ENCODE data around the gene TGIF1. TPM values are rescaled to one million over a fixed set of nuclear protein-coding genes. Genes with fewer than 3 reads are reported as not detected.

The TGIF1 gene
- total and polyA plus RNA-seq, 9 of the 15 experiments (the other 6 are each of a cell fraction or from before 2014, with no cell fraction given) = 16.1 to 77.7 (median 44.6) TPM

DNA sequence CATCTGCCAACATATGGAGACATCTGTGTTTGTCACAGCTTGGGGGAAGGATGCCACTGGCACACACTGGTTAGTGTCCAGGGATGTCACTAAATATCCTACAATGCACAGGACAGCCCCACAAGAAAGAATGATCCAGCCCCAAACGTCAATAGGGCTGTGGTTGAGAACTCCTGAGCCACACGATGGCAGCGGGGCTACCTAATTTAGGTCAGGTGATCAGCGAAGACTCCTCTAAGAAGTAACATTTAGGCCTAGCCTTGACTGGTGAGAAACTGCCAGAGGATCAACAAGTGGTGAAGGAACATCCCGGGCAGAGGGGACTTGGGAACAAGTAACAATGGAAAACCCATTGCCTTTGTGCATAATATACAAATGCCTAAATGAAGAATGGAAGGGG is 5.0 kb upstream of the TGIF1 start (continued):
- TF ChIP-seq BRD9 (IDR thresholded peaks at IDR 0.05; ENCODE audit: low read depth, partially characterized antibody) (no peak), U2AF1 (optimal IDR thresholded peaks at IDR 0.05; ENCODE audit: low read depth, low read length) (no peak), ZNF277 (CRISPR knock-in tag; IDR thresholded peaks at IDR 0.05; ENCODE audit: borderline replicate concordance) (no peak), SRSF3 (IDR thresholded peaks at IDR 0.05; ENCODE audit: insufficient read depth, low read length) (no peak), HNRNPH1 (optimal IDR thresholded peaks at IDR 0.05; ENCODE audit: low read depth, low read length) (no peak), POLR3G (IDR thresholded peaks at IDR 0.05; ENCODE audit: extremely low read depth, insufficient read length, insufficient replicate concordance) (no peak), ZBTB8A (IDR thresholded peaks at IDR 0.05; ENCODE audit: partially characterized antibody) (no peak), ZKSCAN3 (CRISPR knock-in tag; IDR thresholded peaks at IDR 0.05) (no peak), TAF15 (IDR thresholded peaks at IDR 0.05; ENCODE audit: low read depth, low read length) (no peak), NR2C2 (CRISPR knock-in tag; IDR thresholded peaks at IDR 0.05) (no peak), NR2C2 (tag; IDR thresholded peaks at IDR 0.05) (no peak), MNT (conservative IDR thresholded peaks at IDR 0.05) (no peak), KLF16 (IDR thresholded peaks at IDR 0.05) (no peak), HDAC8 (tag; IDR thresholded peaks at IDR 0.05) (no peak), ZNF217 (CRISPR knock-in tag; IDR thresholded peaks at IDR 0.05) (no peak), SMC3 (conservative IDR thresholded peaks at IDR 0.05; ENCODE audit: insufficient read depth, low read depth, low read length) (no peak), CXXC5 (CRISPR knock-in tag; IDR thresholded peaks at IDR 0.05) (0 out of 2 replicates have a peak, but pooled peaks have one; percentile 30), KDM2B (CRISPR knock-in tag; IDR thresholded peaks at IDR 0.05) (no peak)
- TF ChIP-seq, protein P1, sequence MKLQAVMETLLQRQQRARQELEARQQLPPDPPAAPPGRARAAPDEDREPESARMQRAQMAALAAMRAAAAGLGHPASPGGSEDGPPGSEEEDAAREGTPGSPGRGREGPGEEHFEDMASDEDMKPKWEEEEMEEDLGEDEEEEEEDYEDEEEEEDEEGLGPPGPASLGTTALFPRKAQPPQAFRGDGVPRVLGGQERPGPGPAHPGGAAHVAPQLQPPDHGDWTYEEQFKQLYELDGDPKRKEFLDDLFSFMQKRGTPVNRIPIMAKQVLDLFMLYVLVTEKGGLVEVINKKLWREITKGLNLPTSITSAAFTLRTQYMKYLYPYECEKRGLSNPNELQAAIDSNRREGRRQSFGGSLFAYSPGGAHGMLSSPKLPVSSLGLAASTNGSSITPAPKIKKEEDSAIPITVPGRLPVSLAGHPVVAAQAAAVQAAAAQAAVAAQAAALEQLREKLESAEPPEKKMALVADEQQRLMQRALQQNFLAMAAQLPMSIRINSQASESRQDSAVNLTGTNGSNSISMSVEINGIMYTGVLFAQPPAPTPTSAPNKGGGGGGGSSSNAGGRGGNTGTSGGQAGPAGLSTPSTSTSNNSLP (IDR thresholded peaks at IDR 0.05; ENCODE audit: borderline replicate concordance, low read depth, low read length) = no peak
- TF ChIP-seq, protein P2, sequence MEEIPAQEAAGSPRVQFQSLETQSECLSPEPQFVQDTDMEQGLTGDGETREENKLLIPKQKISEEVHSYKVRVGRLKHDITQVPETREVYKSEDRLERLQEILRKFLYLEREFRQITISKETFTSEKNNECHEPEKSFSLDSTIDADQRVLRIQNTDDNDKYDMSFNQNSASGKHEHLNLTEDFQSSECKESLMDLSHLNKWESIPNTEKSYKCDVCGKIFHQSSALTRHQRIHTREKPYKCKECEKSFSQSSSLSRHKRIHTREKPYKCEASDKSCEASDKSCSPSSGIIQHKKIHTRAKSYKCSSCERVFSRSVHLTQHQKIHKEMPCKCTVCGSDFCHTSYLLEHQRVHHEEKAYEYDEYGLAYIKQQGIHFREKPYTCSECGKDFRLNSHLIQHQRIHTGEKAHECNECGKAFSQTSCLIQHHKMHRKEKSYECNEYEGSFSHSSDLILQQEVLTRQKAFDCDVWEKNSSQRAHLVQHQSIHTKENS (CRISPR knock-in tag; IDR thresholded peaks at IDR 0.05) = no peak
- TF ChIP-seq, protein P3, sequence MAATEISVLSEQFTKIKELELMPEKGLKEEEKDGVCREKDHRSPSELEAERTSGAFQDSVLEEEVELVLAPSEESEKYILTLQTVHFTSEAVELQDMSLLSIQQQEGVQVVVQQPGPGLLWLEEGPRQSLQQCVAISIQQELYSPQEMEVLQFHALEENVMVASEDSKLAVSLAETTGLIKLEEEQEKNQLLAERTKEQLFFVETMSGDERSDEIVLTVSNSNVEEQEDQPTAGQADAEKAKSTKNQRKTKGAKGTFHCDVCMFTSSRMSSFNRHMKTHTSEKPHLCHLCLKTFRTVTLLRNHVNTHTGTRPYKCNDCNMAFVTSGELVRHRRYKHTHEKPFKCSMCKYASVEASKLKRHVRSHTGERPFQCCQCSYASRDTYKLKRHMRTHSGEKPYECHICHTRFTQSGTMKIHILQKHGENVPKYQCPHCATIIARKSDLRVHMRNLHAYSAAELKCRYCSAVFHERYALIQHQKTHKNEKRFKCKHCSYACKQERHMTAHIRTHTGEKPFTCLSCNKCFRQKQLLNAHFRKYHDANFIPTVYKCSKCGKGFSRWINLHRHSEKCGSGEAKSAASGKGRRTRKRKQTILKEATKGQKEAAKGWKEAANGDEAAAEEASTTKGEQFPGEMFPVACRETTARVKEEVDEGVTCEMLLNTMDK (IDR thresholded peaks at IDR 0.05; ENCODE audit: borderline replicate concordance, insufficient read depth, low read depth, low read length, poor library complexity, severe bottlenecking) = peak; percentile 24

All from K562 (cell line).